Ramos (cell line): ENCODE measurements around the gene DPH3.

Experiments
- in situ Hi-C: fragments of 300-500 bp; cut with MboI; formaldehyde crosslinking; loops from one replicate; pipeline ENCODE4 v1.14.3; 2022; ENCODE audit warnings: low sequenced_read_pairs; ENCODE audit not compliant: unreplicated experiment

The DPH3 gene

DNA sequence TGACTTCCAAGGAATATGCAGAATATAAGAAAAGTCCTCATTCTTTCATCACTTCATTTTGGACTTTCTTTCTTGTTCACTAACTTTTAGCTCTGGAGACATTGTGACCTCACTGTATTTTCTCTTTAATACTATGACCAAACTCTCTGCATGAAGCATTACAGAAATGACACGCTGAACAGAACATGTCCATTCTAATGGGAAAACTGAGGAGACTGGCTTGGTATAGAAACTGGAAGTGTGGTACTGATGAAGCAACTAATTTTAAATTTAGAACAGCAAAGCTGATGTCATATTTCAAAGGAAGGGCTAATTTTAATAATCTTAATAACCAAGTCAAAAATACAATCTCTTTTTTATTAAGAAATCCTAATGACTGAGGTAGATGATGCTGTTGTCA, 4.7 kb downstream of the DPH3 start:
- in situ Hi-C loops: no loop called here

DNA sequence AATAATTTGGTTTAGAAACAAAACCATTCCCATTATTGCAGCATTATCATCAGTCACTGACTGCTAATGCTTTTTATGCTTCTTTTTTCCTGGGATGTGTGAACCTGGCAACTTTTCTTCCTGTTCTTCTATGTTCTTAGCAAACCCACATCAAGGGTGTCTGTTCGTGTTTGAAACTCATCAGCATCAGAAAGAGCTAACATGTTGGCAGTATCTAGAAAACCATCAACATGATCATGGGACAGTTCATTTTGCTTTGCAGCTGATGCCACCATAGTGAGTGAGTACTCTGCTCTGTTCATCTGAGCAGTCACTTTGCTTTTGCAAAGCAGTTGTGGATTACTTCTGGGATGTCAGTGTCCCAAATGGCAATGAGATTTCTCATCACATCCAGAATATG, 5.9 kb downstream of the DPH3 start:
- in situ Hi-C loops: no loop called here

DNA sequence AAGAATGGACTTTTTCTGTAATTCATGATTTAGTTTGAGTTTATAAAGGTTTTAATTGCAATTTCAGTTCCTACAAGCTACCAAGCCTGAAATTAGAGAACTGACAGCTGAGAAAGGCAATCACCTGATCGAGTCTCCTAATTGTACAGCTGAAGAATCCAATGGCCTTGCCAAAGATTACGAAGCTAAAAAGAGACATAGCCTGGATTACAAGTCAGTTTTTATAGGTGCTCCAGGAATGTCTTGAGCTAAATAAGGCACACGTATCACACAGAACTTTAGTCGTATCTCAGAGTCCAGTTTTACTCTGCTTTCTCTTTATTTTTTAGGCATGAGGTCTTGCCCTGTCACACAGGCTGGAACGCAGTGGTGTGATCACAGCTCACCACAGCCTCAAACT, 6.6 kb downstream of the DPH3 start:
- in situ Hi-C loops: no loop called here

DNA sequence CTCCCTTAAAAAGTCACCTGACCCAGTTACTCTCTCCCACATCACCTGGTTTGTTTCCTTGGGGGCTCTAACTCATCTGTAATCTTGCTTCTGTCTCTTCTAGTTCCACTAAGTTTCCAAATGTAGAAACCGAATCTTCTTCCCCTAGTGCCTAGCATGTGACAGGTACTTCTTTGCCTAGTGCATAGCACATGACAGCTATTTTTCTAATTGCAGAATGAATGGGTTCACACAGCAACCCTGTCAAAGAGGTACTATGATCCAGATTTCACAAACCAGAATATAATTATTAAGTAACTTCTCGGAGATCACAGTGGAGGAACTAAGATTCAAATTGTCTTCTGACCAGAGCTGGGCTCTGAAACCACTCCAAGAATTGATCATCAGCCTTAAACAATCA, 7.4 kb downstream of the DPH3 start:
- in situ Hi-C loops: no loop called here

DNA sequence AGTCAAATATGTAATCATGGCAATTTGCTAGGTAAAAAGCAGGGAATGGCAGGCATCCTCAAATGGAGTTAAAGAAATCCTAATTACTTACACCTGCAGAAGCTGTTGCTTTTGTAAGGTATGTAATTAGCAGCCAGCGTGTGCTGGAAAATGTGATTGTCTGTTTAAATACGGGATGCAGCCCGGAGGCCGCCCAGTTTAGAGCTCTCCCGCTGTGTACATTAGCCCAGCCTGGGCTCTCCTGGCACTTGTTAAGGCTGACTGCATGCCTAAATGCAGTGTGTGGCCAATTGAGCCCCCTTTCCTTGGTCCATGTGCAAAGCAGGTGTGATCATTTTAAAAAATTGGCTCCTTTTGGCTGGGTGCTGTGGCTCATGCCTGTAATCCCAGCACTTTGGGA, 9.0 kb downstream of the DPH3 start:
- in situ Hi-C loops: no loop called here

DNA sequence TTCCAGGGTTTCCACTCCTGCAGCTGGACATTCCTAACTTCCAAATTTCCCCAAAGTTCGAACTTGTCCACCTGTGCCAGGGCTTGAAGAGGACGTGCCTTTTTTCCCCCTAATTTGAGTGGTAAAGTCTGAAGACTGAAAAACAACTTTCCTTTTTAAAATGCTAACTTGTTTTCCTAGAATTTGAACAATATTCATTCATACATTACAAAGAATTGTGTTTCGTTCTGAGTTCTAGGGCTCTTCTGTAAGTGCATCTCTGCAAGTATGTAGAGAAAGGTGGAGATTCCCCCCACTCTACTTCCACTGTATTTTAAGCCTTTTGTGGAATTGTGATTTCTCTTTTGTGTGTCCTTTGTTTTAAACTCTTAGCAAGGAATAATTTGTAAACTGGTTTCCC, 9.4 kb downstream of the DPH3 start:
- in situ Hi-C loops: no loop called here

DNA sequence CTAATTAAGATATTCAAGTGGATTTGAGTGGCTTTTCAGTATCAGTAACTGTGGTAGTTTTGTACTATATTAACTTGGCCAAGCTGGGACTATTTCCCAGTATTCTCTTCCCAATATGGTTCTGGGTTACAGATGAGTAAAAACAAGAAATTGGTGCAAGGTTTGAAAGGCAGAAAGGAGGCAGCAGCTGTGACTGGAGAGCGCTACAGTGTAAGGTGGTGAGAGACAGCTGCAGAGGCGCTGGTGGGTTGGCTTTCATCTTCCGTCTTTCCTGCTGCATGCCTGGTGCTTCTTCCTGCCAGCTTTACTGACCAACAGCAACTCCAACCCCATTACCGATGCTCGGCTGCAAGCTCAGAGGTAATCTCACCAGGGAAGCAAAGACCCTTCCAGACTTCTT, 9.8 kb downstream of the DPH3 start:
- in situ Hi-C loops: no loop called here

DNA sequence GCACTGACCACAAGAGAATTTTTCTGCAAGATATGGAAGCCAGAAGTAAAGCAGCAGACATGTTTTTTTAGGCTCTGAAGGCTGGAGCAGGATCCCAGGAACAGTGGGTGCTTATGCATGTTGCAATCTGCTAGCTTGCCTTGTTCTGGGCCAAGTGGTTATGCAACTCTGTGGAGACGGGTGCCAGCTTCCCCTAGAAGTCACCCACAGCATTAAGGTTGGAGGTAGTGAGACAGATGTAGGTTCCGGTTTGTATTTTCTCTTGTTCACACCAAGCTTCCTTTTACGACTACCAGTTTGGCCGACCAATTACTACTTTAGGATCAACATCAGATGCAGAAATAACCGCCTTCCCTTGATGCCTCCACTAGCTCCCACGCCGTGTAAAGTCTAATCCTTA, 11.1 kb downstream of the DPH3 start:
- in situ Hi-C loops: no loop called here

DNA sequence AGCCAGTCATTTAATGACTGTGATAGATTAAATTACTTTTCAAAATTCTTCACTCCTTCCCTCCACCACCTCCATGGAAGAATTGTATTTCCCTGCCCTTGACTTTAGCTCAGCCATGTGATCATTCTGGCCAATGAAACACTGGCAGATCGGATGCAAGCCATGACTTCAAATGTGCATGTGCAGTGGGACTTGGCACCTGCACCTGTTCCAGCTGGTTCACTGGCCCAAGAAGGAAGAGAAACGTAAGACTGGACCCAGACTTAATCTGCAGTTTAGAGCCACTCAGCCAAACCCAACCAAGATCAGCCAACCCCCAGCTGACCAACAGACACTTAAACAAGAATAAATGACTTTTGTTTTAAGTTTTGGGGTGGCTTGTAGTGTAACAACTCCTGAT, 11.8 kb downstream of the DPH3 start:
- in situ Hi-C loops: no loop called here

DNA sequence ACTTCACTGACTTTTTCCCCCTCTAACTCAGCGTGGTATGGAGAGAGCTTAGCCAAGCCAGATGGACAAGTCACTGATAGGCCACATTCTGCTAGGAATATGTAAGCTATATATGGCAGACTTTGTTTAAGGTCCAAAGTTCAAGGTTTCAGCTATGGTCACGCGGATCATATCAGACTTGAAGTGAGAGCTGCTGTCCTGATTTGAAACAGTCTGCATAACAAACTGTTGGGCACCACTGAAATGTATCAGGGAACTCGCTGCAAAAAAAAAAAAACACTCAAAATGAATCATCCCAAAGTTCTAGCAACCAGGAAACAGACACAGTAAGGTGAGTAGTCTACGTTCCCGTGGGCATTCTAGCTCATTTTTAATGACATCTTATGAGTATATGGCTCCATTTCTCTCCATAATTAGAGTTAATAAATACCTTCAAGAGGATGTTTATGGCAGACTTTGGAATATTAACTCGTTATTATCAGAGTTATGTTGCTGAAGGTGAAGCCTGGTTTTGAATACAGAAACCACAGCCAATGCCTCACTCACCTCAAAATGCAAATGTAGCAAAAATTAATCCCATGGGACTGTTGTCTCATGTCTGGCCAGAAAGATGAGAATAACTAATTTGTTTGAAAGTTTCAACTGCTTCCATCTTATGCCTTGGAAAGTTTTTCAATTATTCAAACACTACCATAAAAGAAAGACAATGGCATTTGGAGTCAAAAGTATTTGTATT, 12.3 kb downstream of the DPH3 start:
- in situ Hi-C loops: no loop called here

DNA sequence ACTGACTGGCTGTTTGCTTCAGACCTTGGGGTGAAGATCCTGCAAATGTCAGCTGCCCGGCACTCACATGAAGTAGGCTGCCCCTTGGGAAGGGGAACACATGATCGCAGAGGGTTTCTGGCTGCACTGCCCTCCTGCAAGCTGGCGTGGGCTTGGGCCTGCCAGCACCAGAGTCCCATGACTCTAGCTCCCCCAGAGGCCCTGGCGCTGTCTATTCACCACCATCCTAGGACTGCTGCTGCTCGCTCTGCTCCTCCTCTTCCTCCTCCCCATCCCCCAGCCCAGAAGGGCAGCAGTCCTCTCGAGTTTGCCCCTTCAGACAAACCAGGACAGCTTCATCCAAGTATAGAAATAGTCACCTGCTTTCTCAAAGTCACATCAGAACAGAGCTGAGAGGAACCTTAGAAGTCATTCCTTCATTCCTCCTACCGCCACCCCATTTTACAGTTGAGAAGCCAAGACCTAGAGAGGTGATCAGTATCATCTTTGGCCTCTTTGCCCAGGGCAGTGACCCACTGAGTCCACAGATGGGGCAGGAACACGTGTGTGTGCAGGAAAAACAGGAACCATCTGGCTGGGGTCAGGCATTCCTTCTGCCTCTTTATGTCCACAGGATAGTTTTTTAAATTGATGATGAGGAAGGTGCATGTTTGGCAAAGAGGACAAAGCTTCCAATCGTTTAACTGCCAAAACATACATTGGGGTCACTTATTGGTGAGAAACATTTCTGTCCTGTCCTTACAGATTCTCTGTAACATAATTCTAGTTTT, 13.2 kb downstream of the DPH3 start:
- in situ Hi-C loops: no loop called here

DNA sequence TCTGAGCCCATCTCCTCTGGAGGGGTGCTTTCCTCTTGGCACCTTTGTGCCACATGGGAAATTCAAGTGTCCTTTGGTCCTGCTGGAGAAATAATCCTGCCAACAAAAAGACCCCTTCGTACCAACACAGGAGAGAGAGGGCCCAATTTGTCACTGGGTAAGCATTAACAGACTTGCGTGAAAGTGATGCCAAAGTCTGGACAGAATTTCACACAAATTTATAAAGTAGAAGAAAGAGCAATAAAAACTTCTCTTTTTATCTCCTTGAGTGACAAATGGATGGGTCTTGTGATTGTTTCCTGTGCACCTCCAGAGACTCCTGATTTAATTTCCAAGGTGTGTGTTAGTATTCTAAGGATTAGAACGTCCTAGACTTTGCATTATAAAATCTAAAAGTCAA, 14.9 kb downstream of the DPH3 start:
- in situ Hi-C loops: loop anchor here (10.0 to 25.0 kb wide), 3 partner anchors 195 to 1038 kb away; partner anchors contain the start of gene CAPN7

DNA sequence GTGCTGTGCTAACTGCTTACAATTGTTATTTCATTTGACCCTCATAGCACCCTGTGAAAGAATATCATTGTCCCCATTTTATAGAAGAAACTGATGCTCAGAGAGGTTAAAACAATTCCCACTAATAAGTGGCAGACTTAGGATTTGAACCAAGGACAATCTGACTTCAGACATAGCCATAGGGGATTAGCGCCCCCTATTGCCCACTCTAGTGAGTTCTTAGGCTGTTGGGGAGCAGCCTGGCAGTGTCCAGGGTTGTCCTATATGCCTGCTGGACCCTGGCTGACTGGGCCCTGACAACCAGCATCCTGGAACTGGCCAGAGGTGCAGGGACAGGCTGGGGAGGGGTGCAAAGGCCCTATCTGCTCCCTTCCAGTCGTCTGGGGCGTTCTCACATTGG, 15.4 kb downstream of the DPH3 start:
- in situ Hi-C loops: loop anchor here (10.0 to 25.0 kb wide), 3 partner anchors 195 to 1037 kb away; partner anchors contain the start of gene CAPN7

DNA sequence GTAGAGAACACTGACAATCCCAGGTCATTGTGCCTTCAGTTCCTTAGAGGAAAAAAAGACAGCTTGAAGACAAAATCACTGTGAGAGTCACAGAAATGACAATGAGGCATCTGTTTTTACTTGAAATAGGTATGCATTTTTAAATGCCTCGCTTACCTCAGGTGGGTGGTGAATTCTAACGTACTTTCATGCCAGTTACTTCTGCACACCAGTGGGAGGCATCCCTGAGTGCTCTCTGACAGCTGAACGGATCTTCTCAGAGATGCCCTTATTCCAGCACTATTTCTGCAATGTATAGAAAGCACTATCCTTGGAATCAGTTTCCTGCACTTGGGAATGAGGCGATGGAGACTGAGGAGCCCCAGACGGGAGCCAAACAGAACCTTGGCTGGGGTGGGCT, 16.2 kb downstream of the DPH3 start:
- in situ Hi-C loops: loop anchor here (10.0 to 25.0 kb wide), 3 partner anchors 194 to 1036 kb away; partner anchors contain the start of gene CAPN7

DNA sequence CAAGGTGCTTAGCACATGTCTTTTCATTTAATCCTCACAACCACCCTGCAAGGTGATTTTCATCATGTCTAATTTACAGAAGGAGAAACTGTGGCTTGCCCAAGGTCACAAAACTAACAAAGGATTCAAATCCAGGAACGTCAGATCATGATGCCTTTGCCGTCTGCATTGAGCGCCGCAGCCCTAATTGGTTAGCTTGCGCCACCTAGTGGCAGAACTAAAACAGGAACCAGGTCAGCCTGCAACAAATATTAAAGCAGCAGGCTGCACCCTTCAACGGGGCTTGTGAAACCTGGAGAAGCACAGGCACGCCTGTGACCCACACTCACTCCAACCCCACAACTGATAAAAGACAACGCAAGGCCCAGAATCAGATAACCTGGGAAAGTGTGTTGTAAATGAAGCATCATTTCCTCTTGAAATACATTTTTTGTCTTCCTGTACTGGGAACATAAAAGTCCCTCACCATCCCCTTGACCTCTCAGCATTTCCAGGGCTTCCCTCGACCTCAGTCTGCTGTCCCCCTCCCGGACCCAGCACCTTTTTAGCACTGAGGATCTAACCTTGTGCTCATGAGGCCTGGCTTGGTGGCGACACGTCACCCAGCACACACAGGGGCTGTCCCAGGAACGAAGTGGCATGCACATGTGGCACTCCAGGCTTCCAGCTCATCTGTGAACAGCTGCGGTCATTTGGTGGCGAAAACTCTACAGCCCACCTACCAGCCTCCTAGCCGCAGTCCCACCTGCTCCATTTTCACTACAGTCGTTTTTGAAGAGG, 17.3 kb downstream of the DPH3 start:
- in situ Hi-C loops: loop anchor here (10.0 to 25.0 kb wide), 3 partner anchors 193 to 1035 kb away; partner anchors contain the start of gene CAPN7

DNA sequence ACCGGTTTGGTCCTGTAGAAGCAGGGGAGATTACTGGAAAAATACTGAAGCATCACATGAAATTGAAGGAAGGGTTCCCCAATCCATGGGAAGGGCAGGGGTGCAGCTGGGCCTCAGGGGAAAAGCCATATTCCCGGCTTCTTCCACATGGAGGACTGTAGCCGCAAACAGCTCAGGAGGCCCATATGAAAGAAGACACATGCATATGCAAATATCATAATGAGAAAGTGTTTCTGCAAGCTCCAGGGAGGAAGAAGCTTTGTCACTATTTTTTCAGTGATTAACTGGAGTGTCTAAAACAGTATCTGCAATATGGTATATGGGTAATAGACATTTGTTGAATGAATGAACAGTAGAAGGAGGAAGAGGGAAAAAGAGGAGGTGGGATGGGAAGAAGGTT, 19.1 kb downstream of the DPH3 start:
- in situ Hi-C loops: loop anchor here (10.0 to 25.0 kb wide), 3 partner anchors 191 to 1033 kb away; partner anchors contain the start of gene CAPN7

DNA sequence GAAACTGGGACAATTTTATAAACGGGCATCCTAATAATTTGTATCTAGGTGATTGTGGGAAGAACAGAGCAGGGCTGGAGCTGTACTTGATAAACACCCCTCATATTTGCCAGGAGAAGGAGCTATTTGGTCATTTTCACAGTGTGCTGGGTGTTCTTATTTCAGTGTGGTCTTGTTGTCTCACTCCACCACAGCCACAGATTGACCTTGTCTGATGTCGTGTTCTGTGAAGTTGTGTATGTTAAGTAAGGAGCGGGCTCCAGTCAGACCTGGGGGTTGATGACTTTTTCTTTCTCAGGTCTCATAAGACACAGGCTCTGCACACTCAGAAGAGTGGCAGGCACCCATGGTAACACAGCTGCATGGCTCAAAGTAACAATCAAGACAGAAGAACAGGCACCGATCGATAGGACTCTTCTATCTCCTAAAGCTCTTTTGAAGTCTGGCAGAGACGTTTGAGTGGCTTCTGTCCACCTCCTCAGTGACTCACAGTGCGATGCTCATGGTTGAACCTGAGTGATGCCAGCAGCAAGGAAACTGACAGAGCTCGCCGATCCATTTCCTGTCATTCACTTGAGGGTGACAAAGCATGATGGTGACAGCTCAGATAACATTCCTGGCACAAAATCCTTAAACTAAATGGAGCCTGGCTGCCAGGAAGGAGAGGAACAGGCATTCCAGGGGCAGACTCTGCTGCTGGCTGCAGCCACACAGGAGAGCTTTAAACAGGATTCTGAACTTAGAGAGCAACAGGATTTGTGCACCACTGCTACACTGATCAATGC, 20.8 kb downstream of the DPH3 start:
- in situ Hi-C loops: loop anchor here (10.0 to 25.0 kb wide), 3 partner anchors 189 to 1032 kb away; partner anchors contain the start of gene CAPN7

DNA sequence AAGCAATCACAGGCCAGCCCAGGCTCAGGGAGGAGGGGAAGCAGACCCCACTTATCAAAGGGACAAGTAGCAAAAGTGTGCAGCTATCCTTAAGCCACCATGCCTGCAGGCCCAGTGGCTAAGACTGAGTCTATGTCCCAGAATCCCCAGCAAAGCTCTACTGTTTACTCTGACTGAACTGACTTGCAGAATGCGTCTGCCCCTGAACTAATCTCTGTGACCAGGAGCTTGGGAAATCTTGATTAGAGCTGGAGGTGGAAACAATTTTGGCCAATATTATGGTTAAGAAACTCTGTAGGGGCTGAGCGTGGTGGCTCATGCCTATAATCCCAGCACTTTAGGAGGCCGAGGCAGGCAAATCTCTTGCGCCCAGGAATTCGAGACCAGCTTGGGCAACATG, 22.6 kb downstream of the DPH3 start:
- in situ Hi-C loops: loop anchor here (10.0 to 25.0 kb wide), 3 partner anchors 187 to 1030 kb away; partner anchors contain the start of gene CAPN7

DNA sequence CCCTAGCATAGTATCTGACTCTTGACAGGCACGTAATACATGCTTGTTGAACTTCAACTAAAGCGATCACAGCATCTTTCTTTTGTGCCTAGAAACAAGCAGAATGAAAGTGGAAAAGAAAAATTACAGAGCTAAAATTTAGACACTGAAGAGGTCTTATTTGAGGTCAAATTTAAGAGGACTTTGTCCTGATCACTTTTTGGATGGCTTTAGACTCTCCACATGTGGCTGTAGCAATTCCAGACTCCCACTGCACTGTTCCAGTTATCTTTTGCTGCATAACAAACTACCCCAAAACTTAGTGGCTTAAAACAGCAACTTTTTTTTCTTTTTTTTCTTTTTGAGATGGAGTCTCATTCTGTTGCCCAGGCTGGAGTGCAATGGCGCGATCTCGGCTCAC, 23.5 kb downstream of the DPH3 start:
- in situ Hi-C loops: loop anchor here (10.0 to 25.0 kb wide), 3 partner anchors 186 to 1029 kb away; partner anchors contain the start of gene CAPN7
